Astrocyte (in vitro differentiated cells and primary cell): ENCODE results near the gene MPP3. TPM values are rescaled to one million over a fixed set of nuclear protein-coding genes. Genes with fewer than 3 reads are reported as not detected.

Experiments used
- DNase-seq: peaks from one replicate; pipeline ENCODE4 v3.0.0-alpha.2; 2010; ENCODE audit warnings: low read depth
- FAIRE-seq: peaks from 2 replicates; lab custom pipeline; 2011; peaks lifted over from hg19 to GRCh38; lab: Jason Lieb, UNC
- H2AFZ ChIP-seq: 2 replicates; pipeline ENCODE4 v1.6.0; 2012; ENCODE audit warnings: low read depth, low read length, inconsistent platforms
- H3K27ac ChIP-seq: 2 replicates; pipeline ENCODE4 v1.5.1; 2011; ENCODE audit warnings: low read depth, low read length, inconsistent platforms
- H3K27me3 ChIP-seq: 2 replicates; pipeline ENCODE4 v1.6.0; 2011; ENCODE audit warnings: low read length, inconsistent platforms; ENCODE audit not compliant: insufficient read depth
- H3K36me3 ChIP-seq: 2 replicates; pipeline ENCODE4 v1.5.1; 2011; ENCODE audit warnings: low read length, inconsistent platforms; ENCODE audit not compliant: insufficient read depth
- H3K4me1 ChIP-seq: 2 replicates; pipeline ENCODE4 v1.5.1; 2011; ENCODE audit warnings: low read length, inconsistent platforms; ENCODE audit not compliant: insufficient read depth
- H3K4me2 ChIP-seq: 2 replicates; pipeline ENCODE4 v1.6.0; 2012; ENCODE audit warnings: low read length, inconsistent platforms
- H3K4me3 ChIP-seq: 2 replicates; pipeline ENCODE4 v1.5.1; 2011; ENCODE audit warnings: low read depth, mild to moderate bottlenecking, low read length, inconsistent platforms; ENCODE audit not compliant: insufficient read depth
- H3K79me2 ChIP-seq: 2 replicates; pipeline ENCODE4 v1.6.0; 2012; ENCODE audit warnings: mild to moderate bottlenecking, low read length, inconsistent platforms; ENCODE audit not compliant: insufficient read depth
- H3K9ac ChIP-seq: 2 replicates; pipeline ENCODE4 v1.6.0; 2012; ENCODE audit warnings: mild to moderate bottlenecking, low read length, inconsistent platforms
- H3K9me3 ChIP-seq: 2 replicates; pipeline ENCODE4 v1.5.1; 2012; ENCODE audit warnings: low read depth, mild to moderate bottlenecking, low read length, inconsistent platforms; ENCODE audit not compliant: insufficient read depth
- H4K20me1 ChIP-seq: 2 replicates; pipeline ENCODE4 v1.6.0; 2012; ENCODE audit warnings: low read length, inconsistent platforms; ENCODE audit not compliant: insufficient read depth
- H3K27ac Mint-ChIP-seq: one replicate; pipeline ENCODE4 v1.8.0; 2021; ENCODE audit warnings: mild to moderate bottlenecking, mixed read lengths; ENCODE audit not compliant: unreplicated experiment
- H3K27me3 Mint-ChIP-seq: one replicate; pipeline ENCODE4 v1.8.0; 2021; ENCODE audit warnings: low read depth, mixed read lengths; ENCODE audit not compliant: unreplicated experiment
- H3K36me3 Mint-ChIP-seq: one replicate; pipeline ENCODE4 v1.8.0; 2021; ENCODE audit warnings: low read depth, mixed read lengths; ENCODE audit not compliant: unreplicated experiment
- H3K4me1 Mint-ChIP-seq: one replicate; pipeline ENCODE4 v1.8.0; 2021; ENCODE audit warnings: low read depth, mixed read lengths; ENCODE audit not compliant: unreplicated experiment
- H3K4me3 Mint-ChIP-seq: one replicate; pipeline ENCODE4 v1.8.0; 2021; ENCODE audit warnings: mild to moderate bottlenecking, moderate library complexity, mixed read lengths; ENCODE audit not compliant: unreplicated experiment
- H3K9me3 Mint-ChIP-seq: one replicate; pipeline ENCODE4 v1.8.0; 2021; ENCODE audit warnings: mild to moderate bottlenecking, mixed read lengths; ENCODE audit not compliant: unreplicated experiment
- EZH2 ChIP-seq: IDR thresholded peaks from 2 replicates; pipeline ENCODE4 v1.6.1; 2012; ENCODE audit warnings: mild to moderate bottlenecking, low read length, inconsistent platforms; ENCODE audit not compliant: insufficient read depth
- total RNA-seq: library from RNA; stranded (reverse); gene quantifications from 2 replicates; pipeline ENCODE4 v1.2.1, GENCODE V29; 2021
- TF ChIP-seq, protein P1 (sequence below): IDR thresholded peaks from 2 replicates; pipeline ENCODE4 v1.5.1; 2011; ENCODE audit warnings: low read depth, mild to moderate bottlenecking, inconsistent platforms, low read length, moderate library complexity; ENCODE audit not compliant: insufficient read depth

Gene MPP3
- total RNA-seq, 1 donor from 2014 or later = 6.5 TPM

DNA sequence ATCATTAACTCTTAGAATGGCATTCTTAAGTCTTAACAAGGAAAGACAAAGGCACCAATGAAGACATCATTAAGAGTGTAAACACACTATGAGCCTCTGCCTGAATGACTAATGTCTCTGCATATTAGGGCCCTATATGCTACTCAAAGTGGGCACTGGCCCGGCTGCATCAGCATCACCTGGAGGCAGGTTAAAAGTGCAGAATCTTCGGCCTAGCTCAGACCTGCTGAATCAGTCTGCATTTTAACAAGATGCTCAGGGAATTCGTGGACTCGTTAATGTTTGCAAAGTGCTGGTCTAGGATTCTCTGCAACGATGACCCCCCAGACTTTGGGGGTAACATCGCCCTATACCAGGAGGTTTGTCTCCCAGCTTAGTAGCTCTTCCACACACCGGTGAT, 6.7 kb downstream of the MPP3 start:
- FAIRE-seq = no peak
- H3K27me3 Mint-ChIP-seq = peaks cover 10% of the 10 kb centered on the region

DNA sequence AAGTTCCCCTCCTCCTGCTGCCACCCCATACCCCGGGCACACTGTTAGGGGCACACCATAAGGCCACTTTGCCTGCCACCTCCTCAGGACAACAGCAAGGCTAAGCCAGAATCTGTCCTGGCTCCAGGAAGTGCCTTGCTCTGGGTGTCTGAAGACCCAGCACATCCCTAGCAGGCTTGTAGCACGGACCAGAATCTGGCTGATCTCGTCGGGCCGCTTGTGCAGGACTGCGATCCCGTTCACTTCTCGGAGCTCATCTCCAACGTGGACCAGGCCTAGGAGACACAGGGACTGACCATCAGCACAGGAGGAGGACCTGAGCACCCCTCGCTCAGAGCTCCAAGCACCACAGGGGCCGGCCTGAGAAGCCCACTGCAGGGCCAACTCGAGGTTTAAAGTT, 7.4 kb downstream of the MPP3 start:
- Histone ChIP-seq H3K27ac (no peak overlapping the region), H3K9me3 (no peaks in the 10 kb centered on the region), H3K36me3 (peaks cover 32% of the 10 kb centered on the region), H3K4me3 (no peak overlapping the region), H3K4me2 (no peak overlapping the region), H3K27me3 (no peaks in the 10 kb centered on the region), H4K20me1 (peaks cover 36% of the 10 kb centered on the region), H2AFZ (no peak overlapping the region), H3K9ac (no peak overlapping the region), H3K79me2 (no peaks in the 10 kb centered on the region), H3K4me1 (no peaks in the 10 kb centered on the region)
- H3K36me3 Mint-ChIP-seq = peaks cover 25% of the 10 kb centered on the region
- no peak for TF ChIP-seq EZH2
- TF ChIP-seq, protein P1, sequence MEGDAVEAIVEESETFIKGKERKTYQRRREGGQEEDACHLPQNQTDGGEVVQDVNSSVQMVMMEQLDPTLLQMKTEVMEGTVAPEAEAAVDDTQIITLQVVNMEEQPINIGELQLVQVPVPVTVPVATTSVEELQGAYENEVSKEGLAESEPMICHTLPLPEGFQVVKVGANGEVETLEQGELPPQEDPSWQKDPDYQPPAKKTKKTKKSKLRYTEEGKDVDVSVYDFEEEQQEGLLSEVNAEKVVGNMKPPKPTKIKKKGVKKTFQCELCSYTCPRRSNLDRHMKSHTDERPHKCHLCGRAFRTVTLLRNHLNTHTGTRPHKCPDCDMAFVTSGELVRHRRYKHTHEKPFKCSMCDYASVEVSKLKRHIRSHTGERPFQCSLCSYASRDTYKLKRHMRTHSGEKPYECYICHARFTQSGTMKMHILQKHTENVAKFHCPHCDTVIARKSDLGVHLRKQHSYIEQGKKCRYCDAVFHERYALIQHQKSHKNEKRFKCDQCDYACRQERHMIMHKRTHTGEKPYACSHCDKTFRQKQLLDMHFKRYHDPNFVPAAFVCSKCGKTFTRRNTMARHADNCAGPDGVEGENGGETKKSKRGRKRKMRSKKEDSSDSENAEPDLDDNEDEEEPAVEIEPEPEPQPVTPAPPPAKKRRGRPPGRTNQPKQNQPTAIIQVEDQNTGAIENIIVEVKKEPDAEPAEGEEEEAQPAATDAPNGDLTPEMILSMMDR = no peak
- H3K27me3 Mint-ChIP-seq = peaks cover 10% of the 10 kb centered on the region
- FAIRE-seq (no peak), DNase-seq (no peak)
- no peak overlapping the region for H3K27ac Mint-ChIP-seq
- H3K9me3 Mint-ChIP-seq = no peaks in the 10 kb centered on the region
- peaks cover 2% of the 10 kb centered on the region for H3K4me1 Mint-ChIP-seq
- H3K4me3 Mint-ChIP-seq = no peak overlapping the region

More for the DNA sequence above, 6.7 kb downstream of the MPP3 start:
- Histone ChIP-seq H4K20me1 (peaks cover 41% of the 10 kb centered on the region), H3K4me2 (no peak overlapping the region), H3K79me2 (no peaks in the 10 kb centered on the region), H3K9ac (no peak overlapping the region), H3K27me3 (no peaks in the 10 kb centered on the region), H3K36me3 (peaks cover 32% of the 10 kb centered on the region), H2AFZ (no peak overlapping the region), H3K27ac (no peak overlapping the region), H3K4me1 (no peaks in the 10 kb centered on the region), H3K9me3 (no peaks in the 10 kb centered on the region), H3K4me3 (no peak overlapping the region)
- no peaks in the 10 kb centered on the region for H3K9me3 Mint-ChIP-seq
- TF ChIP-seq, protein P1 = no peak
- no peak for TF ChIP-seq EZH2
- DNase-seq = no peak
- peaks cover 28% of the 10 kb centered on the region for H3K36me3 Mint-ChIP-seq
- H3K4me3 Mint-ChIP-seq = no peak overlapping the region
- H3K4me1 Mint-ChIP-seq = peaks cover 2% of the 10 kb centered on the region
- H3K27ac Mint-ChIP-seq = no peak overlapping the region

DNA sequence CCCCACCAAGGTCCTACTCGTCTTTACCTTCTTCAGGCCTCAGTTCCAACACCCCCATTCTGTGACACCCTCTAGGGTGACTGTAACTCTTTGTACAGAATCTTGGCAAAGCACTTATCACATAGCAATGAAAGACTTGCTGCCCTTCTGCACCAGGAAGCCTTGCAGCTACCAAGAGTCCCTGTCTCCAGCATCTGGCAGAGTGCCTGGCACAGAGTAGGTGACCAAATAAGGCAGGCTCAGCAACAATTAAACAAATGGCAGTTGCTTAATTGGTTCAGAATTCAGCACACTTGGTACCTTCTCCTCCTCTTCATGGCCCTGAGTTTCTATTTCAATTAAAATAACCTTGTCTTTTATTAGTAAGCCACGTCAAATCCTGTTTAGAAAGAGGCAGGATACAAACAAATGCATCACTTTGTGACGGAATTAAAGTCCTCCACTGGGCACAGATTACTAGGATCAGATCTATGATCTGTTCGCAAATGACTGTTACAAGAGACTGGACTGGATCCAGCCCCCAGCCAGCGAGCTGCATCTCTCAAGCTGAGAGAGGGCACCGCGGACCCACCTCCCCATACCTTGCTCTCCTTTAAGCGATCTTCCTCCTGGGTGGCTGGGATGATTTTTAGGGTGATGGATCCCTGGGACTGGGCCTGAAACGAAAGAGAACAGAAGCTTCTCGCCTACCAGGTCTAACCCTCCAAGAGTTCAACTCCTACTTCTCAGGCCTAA, 9.4 kb downstream of the MPP3 start:
- Mint-ChIP-seq H3K27ac (no peak overlapping the region), H3K4me1 (no peaks in the 10 kb centered on the region), H3K27me3 (peaks cover 3% of the 10 kb centered on the region), H3K36me3 (peaks cover 26% of the 10 kb centered on the region), H3K4me3 (no peak overlapping the region), H3K9me3 (no peaks in the 10 kb centered on the region)
- Histone ChIP-seq H3K9ac (no peak overlapping the region), H3K27me3 (no peaks in the 10 kb centered on the region), H3K4me2 (no peak overlapping the region), H2AFZ (no peak overlapping the region), H3K36me3 (peaks cover 22% of the 10 kb centered on the region), H3K4me3 (no peak overlapping the region), H3K27ac (no peak overlapping the region), H4K20me1 (peaks cover 16% of the 10 kb centered on the region), H3K9me3 (no peaks in the 10 kb centered on the region), H3K79me2 (no peaks in the 10 kb centered on the region), H3K4me1 (no peaks in the 10 kb centered on the region)
- no peak for TF ChIP-seq EZH2
- TF ChIP-seq, protein P1 = no peak
- FAIRE-seq (no peak), DNase-seq (no peak)
